ENCODE data around the gene LY6G5C.
A peak's percentile ranks its signal among the peaks of the same experiment; 100 is the strongest.

Gene LY6G5C

DNA sequence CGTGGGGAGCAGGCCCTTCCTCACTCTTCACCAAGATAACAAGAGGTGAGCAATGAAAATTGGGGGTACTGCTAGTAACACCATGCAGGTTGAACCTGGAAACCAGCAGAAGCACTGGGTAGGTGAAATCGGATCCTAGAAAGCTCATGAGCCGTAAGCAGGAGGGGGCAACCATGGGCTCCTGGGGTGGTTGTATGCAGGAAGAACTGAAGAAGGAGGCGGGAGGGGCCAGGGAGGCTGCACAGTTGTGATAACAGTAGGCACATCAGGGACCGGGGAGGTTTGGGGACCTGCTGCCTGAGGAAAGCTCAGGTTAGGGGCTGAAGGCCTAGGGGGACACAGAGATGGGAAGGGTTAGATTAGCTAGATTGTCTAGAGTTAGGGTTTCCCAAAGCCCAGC lies 5.6 kb upstream of the LY6G5C start:
- Histone ChIP-seq H3K4me3 (ENCODE audit: control insufficient read depth in 1 of 7, extremely low read depth in 1 of 7, insufficient read depth in 4 of 7, low read depth in 2 of 7, low read length in 6 of 7) (no peak overlapping the region), H3K4me1 (ENCODE audit: control extremely low read depth in 1 of 4, control insufficient read depth in 4 of 4, insufficient read depth in 4 of 4, low read length in 3 of 4) (peaks cover 0 to 14% (median 7%) of the 10 kb centered on the region in 4 experiments), H3K27ac (ENCODE audit: insufficient read depth in 1 of 2, low read depth in 1 of 2, low read length in 2 of 2, poor library complexity in 1 of 2, severe bottlenecking in 2 of 2) (peak overlapping the region in 1 of 2 experiments; percentile 7), H3K36me3 (ENCODE audit: control insufficient read depth in 4 of 4, insufficient read depth in 4 of 4, low read length in 3 of 4) (peaks cover 12 to 67% (median 62%) of the 10 kb centered on the region in 4 experiments), H3K27me3 (replicated peaks in 2 of 5; ENCODE audit: control insufficient read depth in 4 of 5, insufficient read depth in 5 of 5, low read length in 4 of 5) (no peaks in the 10 kb centered on the region), H3K9me3 (ENCODE audit: control extremely low read depth in 1 of 5, control insufficient read depth in 4 of 5, insufficient read depth in 2 of 5, low read depth in 1 of 5, low read length in 4 of 5) (no peaks in the 10 kb centered on the region)
- 86% methylated on average over 4 of the region's 5 CpGs for WGBS (ENCODE audit: insufficient coverage)
- POLR2A ChIA-PET, result no interaction called here
- CTCF ChIA-PET, result interaction anchor here (0.8 to 7.8 kb wide), 4 partner anchors 14 to 135 kb away, joined by 3 to 51 read pairs (median 4); partner anchors contain the start of gene ABHD16A
- DNase-seq, result no peak

DNA sequence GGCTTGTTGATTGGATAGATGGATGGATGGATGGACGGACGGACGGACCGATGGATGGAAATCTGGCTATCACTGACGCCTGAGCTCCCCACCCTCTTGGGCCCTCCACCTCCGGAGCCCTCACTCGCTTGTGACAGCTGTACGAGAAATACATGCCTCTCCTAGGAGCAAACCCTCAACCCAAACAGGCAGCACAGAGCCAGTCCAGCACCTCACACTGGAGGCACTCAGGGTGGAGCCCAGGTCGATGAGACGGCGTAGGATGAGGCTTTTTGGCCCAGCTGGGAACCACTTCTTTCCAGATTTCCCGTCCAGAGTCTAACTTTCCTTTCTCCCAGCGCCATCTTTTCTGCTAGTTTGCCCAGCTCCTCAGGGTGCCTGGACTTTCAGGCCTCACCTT lies 2.7 kb upstream of the LY6G5C start:
- ChIA-PET CTCF (interaction anchor here (1.3 to 7.8 kb wide), 3 partner anchors 17 to 43 kb away, joined by 3 to 51 read pairs (median 6); partner anchors contain the start of gene ABHD16A), POLR2A (no interaction called here)
- H3K4me1 ChIP-seq (ENCODE audit: control extremely low read depth in 1 of 4, control insufficient read depth in 4 of 4, insufficient read depth in 4 of 4, low read length in 3 of 4), result peaks cover 0 to 38% (median 32%) of the 10 kb centered on the region in 4 experiments
- no peak overlapping the region for H3K27ac ChIP-seq (ENCODE audit: insufficient read depth in 1 of 2, low read depth in 1 of 2, low read length in 2 of 2, poor library complexity in 1 of 2, severe bottlenecking in 2 of 2)
- H3K36me3 ChIP-seq (ENCODE audit: control insufficient read depth in 4 of 4, insufficient read depth in 4 of 4, low read length in 3 of 4), result peaks cover 0 to 38% (median 38%) of the 10 kb centered on the region in 4 experiments
- 98% methylated on average over 12 of the region's 13 CpGs for WGBS (ENCODE audit: insufficient coverage)
- H3K27me3 ChIP-seq (replicated peaks in 2 of 5; ENCODE audit: control insufficient read depth in 4 of 5, insufficient read depth in 5 of 5, low read length in 4 of 5), result no peaks in the 10 kb centered on the region
- H3K9me3 ChIP-seq (ENCODE audit: control extremely low read depth in 1 of 5, control insufficient read depth in 4 of 5, insufficient read depth in 2 of 5, low read depth in 1 of 5, low read length in 4 of 5), result no peaks in the 10 kb centered on the region
- DNase-seq, result no peak
- H3K4me3 ChIP-seq (ENCODE audit: control insufficient read depth in 1 of 7, extremely low read depth in 1 of 7, insufficient read depth in 4 of 7, low read depth in 2 of 7, low read length in 6 of 7), result peak overlapping the region in 3 of 7 experiments; percentile 42 to 63 (median 46)

DNA sequence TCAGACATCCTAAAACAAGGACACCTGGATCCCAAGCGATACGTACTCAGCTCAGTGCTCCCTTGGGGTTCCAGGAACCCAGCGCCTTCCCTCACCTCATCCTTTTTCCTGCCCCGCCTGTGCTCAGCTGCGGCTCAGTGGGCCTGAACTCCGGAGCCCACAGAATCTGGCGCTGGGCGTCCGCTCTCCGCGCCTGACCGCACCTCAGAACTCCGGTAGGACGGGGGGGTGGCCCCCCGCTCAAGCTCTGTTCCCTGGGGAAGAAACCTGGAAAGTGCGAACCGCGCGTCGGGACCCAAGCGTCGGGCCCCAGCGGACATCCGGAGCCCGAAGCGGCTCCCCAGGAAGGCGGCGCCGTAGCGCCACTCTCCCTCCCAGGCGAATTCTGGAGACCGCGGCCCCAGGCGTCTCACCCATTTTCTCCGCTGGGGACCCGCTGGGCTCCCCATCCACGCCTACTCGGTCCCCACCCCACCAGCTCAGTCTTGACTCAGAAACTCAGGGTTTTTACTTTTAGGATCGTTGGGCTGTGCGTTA lies 336 bp upstream of the LY6G5C start:
- ChIA-PET POLR2A (interaction anchor here (0.6 to 0.9 kb wide), 2 partner anchors 10 to 115 kb away, joined by 3 read pairs; partner anchors contain the start of gene VARS1), CTCF (interaction anchor here (0.6 to 3.3 kb wide), 15 partner anchors 10 to 242 kb away, joined by 3 to 17 read pairs (median 4); partner anchors contain the start of genes ABHD16A, C6orf47 and LY6G5B)
- WGBS (ENCODE audit: insufficient coverage), result 0% methylated on average over 38 of the region's 40 CpGs
- H3K4me3 ChIP-seq (ENCODE audit: control insufficient read depth in 1 of 7, extremely low read depth in 1 of 7, insufficient read depth in 4 of 7, low read depth in 2 of 7, low read length in 6 of 7), result peak overlapping the region; percentile 60 to 89 (median 79)
- H3K27me3 ChIP-seq (replicated peaks in 2 of 5; ENCODE audit: control insufficient read depth in 4 of 5, insufficient read depth in 5 of 5, low read length in 4 of 5), result no peaks in the 10 kb centered on the region
- peak in 2 of 3 donors; percentile 66 to 68 for DNase-seq
- H3K9me3 ChIP-seq (ENCODE audit: control extremely low read depth in 1 of 5, control insufficient read depth in 4 of 5, insufficient read depth in 2 of 5, low read depth in 1 of 5, low read length in 4 of 5), result no peaks in the 10 kb centered on the region
- H3K36me3 ChIP-seq (ENCODE audit: control insufficient read depth in 4 of 4, insufficient read depth in 4 of 4, low read length in 3 of 4), result peaks cover 0 to 17% (median 14%) of the 10 kb centered on the region in 4 experiments
- peak overlapping the region in 1 of 2 experiments; percentile 1 for H3K27ac ChIP-seq (ENCODE audit: insufficient read depth in 1 of 2, low read depth in 1 of 2, low read length in 2 of 2, poor library complexity in 1 of 2, severe bottlenecking in 2 of 2)
- H3K4me1 ChIP-seq (ENCODE audit: control extremely low read depth in 1 of 4, control insufficient read depth in 4 of 4, insufficient read depth in 4 of 4, low read length in 3 of 4), result peaks cover 0 to 38% (median 35%) of the 10 kb centered on the region in 4 experiments

DNA sequence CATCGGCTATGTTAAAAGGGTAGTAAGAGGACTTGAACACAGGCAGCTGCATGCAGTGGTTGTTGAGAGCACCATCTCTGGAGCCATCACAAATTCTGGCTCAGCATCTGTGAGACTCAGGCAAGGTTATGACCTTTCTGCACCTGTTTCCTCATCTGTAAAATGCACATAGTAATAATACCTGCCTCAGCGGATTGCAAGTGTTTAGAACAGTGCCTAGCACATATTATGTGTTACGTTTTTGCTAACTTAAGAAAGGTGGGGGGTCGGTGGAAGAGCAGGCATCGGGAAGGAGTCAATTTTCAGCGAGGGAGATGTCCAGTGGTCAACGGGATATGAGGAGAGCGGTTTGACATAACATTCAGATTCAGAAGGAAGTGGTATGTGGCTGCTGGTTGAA lies 2.9 kb downstream of the LY6G5C start:
- WGBS (ENCODE audit: insufficient coverage), result 86% methylated on average over 8 of the region's 8 CpGs
- CTCF ChIA-PET, result interaction anchor here (0.7 to 1.5 kb wide), 4 partner anchors 11 to 149 kb away, joined by 3 read pairs; partner anchors contain the start of gene HSPA1B
- Histone ChIP-seq H3K4me3 (ENCODE audit: control insufficient read depth in 1 of 7, extremely low read depth in 1 of 7, insufficient read depth in 4 of 7, low read depth in 2 of 7, low read length in 6 of 7) (no peak overlapping the region), H3K27me3 (replicated peaks in 2 of 5; ENCODE audit: control insufficient read depth in 4 of 5, insufficient read depth in 5 of 5, low read length in 4 of 5) (no peaks in the 10 kb centered on the region), H3K9me3 (ENCODE audit: control extremely low read depth in 1 of 5, control insufficient read depth in 4 of 5, insufficient read depth in 2 of 5, low read depth in 1 of 5, low read length in 4 of 5) (no peaks in the 10 kb centered on the region), H3K4me1 (ENCODE audit: control extremely low read depth in 1 of 4, control insufficient read depth in 4 of 4, insufficient read depth in 4 of 4, low read length in 3 of 4) (peaks cover 0 to 37% (median 30%) of the 10 kb centered on the region in 4 experiments), H3K36me3 (ENCODE audit: control insufficient read depth in 4 of 4, insufficient read depth in 4 of 4, low read length in 3 of 4) (peaks cover 0 to 8% (median 5%) of the 10 kb centered on the region in 4 experiments), H3K27ac (ENCODE audit: insufficient read depth in 1 of 2, low read depth in 1 of 2, low read length in 2 of 2, poor library complexity in 1 of 2, severe bottlenecking in 2 of 2) (no peak overlapping the region)
- no peak for DNase-seq
- POLR2A ChIA-PET, result no interaction called here

DNA sequence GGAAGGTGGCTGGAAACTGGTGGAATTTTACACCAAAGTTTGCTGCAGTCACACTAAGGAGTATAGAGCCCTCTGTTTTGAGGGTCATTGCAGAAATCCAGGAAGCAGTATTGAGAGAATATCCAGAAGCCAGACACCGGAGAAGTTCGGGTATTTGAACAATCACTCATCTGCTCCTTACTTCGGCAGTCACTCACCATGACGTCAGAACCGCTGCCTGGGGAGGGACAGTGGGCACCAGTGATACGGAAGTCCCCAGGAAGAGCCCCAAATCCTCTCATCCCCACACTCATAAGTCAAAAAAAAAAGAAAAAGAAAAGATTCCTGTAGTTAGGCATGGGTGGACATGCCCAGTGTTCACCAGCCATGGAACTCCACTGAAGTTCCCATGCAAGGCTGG lies 4.0 kb downstream of the LY6G5C start:
- WGBS (ENCODE audit: insufficient coverage), result 96% methylated on average over 3 of the region's 6 CpGs
- Histone ChIP-seq H3K27ac (ENCODE audit: insufficient read depth in 1 of 2, low read depth in 1 of 2, low read length in 2 of 2, poor library complexity in 1 of 2, severe bottlenecking in 2 of 2) (no peak overlapping the region), H3K9me3 (ENCODE audit: control extremely low read depth in 1 of 5, control insufficient read depth in 4 of 5, insufficient read depth in 2 of 5, low read depth in 1 of 5, low read length in 4 of 5) (no peaks in the 10 kb centered on the region), H3K36me3 (ENCODE audit: control insufficient read depth in 4 of 4, insufficient read depth in 4 of 4, low read length in 3 of 4) (peaks cover 0 to 16% (median 13%) of the 10 kb centered on the region in 4 experiments), H3K4me3 (ENCODE audit: control insufficient read depth in 1 of 7, extremely low read depth in 1 of 7, insufficient read depth in 4 of 7, low read depth in 2 of 7, low read length in 6 of 7) (no peak overlapping the region), H3K27me3 (replicated peaks in 2 of 5; ENCODE audit: control insufficient read depth in 4 of 5, insufficient read depth in 5 of 5, low read length in 4 of 5) (no peaks in the 10 kb centered on the region), H3K4me1 (ENCODE audit: control extremely low read depth in 1 of 4, control insufficient read depth in 4 of 4, insufficient read depth in 4 of 4, low read length in 3 of 4) (peaks cover 0 to 37% (median 26%) of the 10 kb centered on the region in 4 experiments)
- ChIA-PET CTCF (no interaction called here), POLR2A (no interaction called here)
- no peak for DNase-seq

DNA sequence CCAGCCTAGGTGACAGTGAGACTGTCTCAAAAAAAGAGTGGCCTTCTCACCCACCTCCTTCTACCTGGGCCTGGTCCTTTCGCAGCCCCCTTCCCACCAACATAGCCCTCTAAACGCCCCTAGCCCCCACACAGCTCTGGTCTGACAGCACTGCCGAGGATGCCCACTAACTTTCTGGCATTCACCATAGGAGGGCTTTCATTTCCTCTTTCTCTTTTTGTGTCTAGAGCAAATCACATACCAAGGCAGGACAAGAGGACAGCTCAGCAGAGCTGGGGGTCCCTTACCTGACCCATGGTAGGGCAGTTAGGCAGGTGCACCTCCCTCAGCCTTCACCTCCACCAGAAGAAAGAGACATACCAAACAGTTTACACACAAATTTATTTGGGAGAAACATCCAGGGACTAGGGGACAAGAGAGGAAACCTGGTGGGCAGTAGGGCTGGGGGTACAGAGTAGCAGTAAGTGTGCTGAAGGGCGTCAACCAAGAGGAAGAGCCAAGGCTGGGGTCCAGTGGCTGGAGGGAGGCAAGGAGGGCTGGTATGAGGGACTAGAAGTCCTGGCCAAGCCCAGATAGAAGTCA lies 4.5 kb downstream of the LY6G5C start:
- ChIA-PET POLR2A (interaction anchor here (0.6 kb wide), 1 partner anchor 126 kb away, joined by 9 read pairs; no protein-coding TSS in a partner anchor), CTCF (interaction anchor here (1.4 kb wide), 1 partner anchor 76 kb away, joined by 3 read pairs; no protein-coding TSS in a partner anchor)
- no peaks in the 10 kb centered on the region for H3K27me3 ChIP-seq (replicated peaks in 2 of 5; ENCODE audit: control insufficient read depth in 4 of 5, insufficient read depth in 5 of 5, low read length in 4 of 5)

DNA sequence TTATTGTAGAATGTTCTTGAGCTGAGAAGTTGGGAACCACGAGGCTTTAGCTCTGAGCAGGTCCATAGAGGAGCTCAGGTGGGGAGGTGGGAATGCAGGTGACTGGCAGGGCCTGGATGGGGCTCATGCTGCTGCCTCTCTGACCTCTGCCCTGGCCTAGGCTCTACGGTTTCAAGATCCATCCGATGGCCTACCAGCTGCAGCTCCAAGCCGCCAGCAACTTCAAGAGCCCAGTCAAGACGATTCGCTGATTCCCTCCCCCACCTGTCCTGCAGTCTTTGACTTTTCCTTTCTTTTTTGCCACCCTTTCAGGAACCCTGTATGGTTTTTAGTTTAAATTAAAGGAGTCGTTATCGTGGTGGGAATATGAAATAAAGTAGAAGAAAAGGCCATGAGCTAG lies 11.2 kb downstream of the LY6G5C start, which contains the start of gene LY6G5B:
Gene LY6G5B (plus strand): TSS at position 301 of the 400 bp plus-strand sequence. CDS start 975 bp downstream, outside the sequence.
- Histone ChIP-seq H3K4me1 (ENCODE audit: control extremely low read depth in 1 of 4, control insufficient read depth in 4 of 4, insufficient read depth in 4 of 4, low read length in 3 of 4) (peaks cover 5 to 21% (median 15%) of the 10 kb centered on the region in 4 experiments), H3K27ac (ENCODE audit: insufficient read depth in 1 of 2, low read depth in 1 of 2, low read length in 2 of 2, poor library complexity in 1 of 2, severe bottlenecking in 2 of 2) (no peak within 1 kb of the TSS), H3K27me3 (replicated peaks in 2 of 5; ENCODE audit: control insufficient read depth in 4 of 5, insufficient read depth in 5 of 5, low read length in 4 of 5) (no peaks in the 10 kb centered on the region), H3K36me3 (ENCODE audit: control insufficient read depth in 4 of 4, insufficient read depth in 4 of 4, low read length in 3 of 4) (peaks cover 18 to 66% (median 59%) of the 10 kb centered on the region in 4 experiments), H3K9me3 (ENCODE audit: control extremely low read depth in 1 of 5, control insufficient read depth in 4 of 5, insufficient read depth in 2 of 5, low read depth in 1 of 5, low read length in 4 of 5) (no peaks in the 10 kb centered on the region), H3K4me3 (ENCODE audit: control insufficient read depth in 1 of 7, extremely low read depth in 1 of 7, insufficient read depth in 4 of 7, low read depth in 2 of 7, low read length in 6 of 7) (no peak within 1 kb of the TSS)
- CTCF ChIA-PET, result interaction anchor here (0.8 to 3.6 kb wide), 2 partner anchors 11 to 21 kb away, joined by 4 to 15 read pairs; partner anchors contain the start of gene LY6G5C
- WGBS (ENCODE audit: insufficient coverage), result 100% methylated on average over 4 of the region's 8 CpGs
- POLR2A ChIA-PET, result no interaction called here
- DNase-seq, result no peak

More for the DNA sequence above, 4.5 kb downstream of the LY6G5C start:
- peaks cover 0 to 33% (median 22%) of the 10 kb centered on the region in 4 experiments for H3K4me1 ChIP-seq (ENCODE audit: control extremely low read depth in 1 of 4, control insufficient read depth in 4 of 4, insufficient read depth in 4 of 4, low read length in 3 of 4)
- H3K9me3 ChIP-seq (ENCODE audit: control extremely low read depth in 1 of 5, control insufficient read depth in 4 of 5, insufficient read depth in 2 of 5, low read depth in 1 of 5, low read length in 4 of 5), result no peaks in the 10 kb centered on the region
- H3K36me3 ChIP-seq (ENCODE audit: control insufficient read depth in 4 of 4, insufficient read depth in 4 of 4, low read length in 3 of 4), result peaks cover 3 to 21% (median 18%) of the 10 kb centered on the region in 4 experiments
- H3K4me3 ChIP-seq (ENCODE audit: control insufficient read depth in 1 of 7, extremely low read depth in 1 of 7, insufficient read depth in 4 of 7, low read depth in 2 of 7, low read length in 6 of 7), result no peak overlapping the region
- H3K27ac ChIP-seq (ENCODE audit: insufficient read depth in 1 of 2, low read depth in 1 of 2, low read length in 2 of 2, poor library complexity in 1 of 2, severe bottlenecking in 2 of 2), result no peak overlapping the region
- WGBS (ENCODE audit: insufficient coverage), result 90% methylated on average over 4 of the region's 4 CpGs
- no peak for DNase-seq
